H9 (cell line): ENCODE data around the gene WFDC12. TPM values are rescaled to one million over a fixed set of nuclear protein-coding genes. Genes with fewer than 3 reads are reported as not detected.

Source experiments
- DNase-seq: peaks from one replicate; pipeline ENCODE4 v3.0.0-alpha.2; 2017
- H2AFZ ChIP-seq: one replicate; pipeline ENCODE4 v1.6.1; 2013; ENCODE audit warnings: mild to moderate bottlenecking, low read length, control low read depth, moderate library complexity
- H2AK5ac ChIP-seq: 2 replicates; pipeline ENCODE4 v1.6.1; 2013; ENCODE audit warnings: low read length, control low read depth, mixed read lengths; ENCODE audit not compliant: insufficient read length
- H2BK120ac ChIP-seq: one replicate; pipeline ENCODE4 v1.6.1; 2013; ENCODE audit warnings: low read depth, mild to moderate bottlenecking, low read length, control low read depth, inconsistent platforms; ENCODE audit not compliant: poor library complexity, severe bottlenecking
- H2BK12ac ChIP-seq: 2 replicates; pipeline ENCODE4 v1.6.1; 2013; ENCODE audit warnings: low read length, control low read depth, mixed read lengths, low read depth; ENCODE audit not compliant: insufficient read length
- H2BK15ac ChIP-seq: 2 replicates; pipeline ENCODE4 v1.6.1; 2013; ENCODE audit warnings: low read depth, low read length, control low read depth
- H2BK20ac ChIP-seq: one replicate; pipeline ENCODE4 v1.6.1; 2013; ENCODE audit warnings: low read depth, mild to moderate bottlenecking, low read length, control low read depth, inconsistent platforms; ENCODE audit not compliant: poor library complexity, severe bottlenecking
- H2BK5ac ChIP-seq: 2 replicates; pipeline ENCODE4 v1.6.1; 2013; ENCODE audit warnings: low read length, control low read depth, mixed read lengths; ENCODE audit not compliant: insufficient read length
- H3K14ac ChIP-seq: 2 replicates; pipeline ENCODE4 v1.6.1; 2013; ENCODE audit warnings: low read length, control low read depth; ENCODE audit not compliant: insufficient read depth
- H3K18ac ChIP-seq: 2 replicates; pipeline ENCODE4 v1.6.1; 2013; ENCODE audit warnings: low read depth, mild to moderate bottlenecking, mixed read lengths, low read length, control low read depth; ENCODE audit not compliant: insufficient read length
- H3K23ac ChIP-seq: 2 replicates; pipeline ENCODE4 v1.6.1; 2013; ENCODE audit warnings: low read length, control low read depth, mixed read lengths, low read depth; ENCODE audit not compliant: insufficient read length
- H3K23me2 ChIP-seq: 2 replicates; pipeline ENCODE4 v1.6.1; 2013; ENCODE audit warnings: low read depth, mild to moderate bottlenecking, mixed read lengths, low read length, control low read depth; ENCODE audit not compliant: insufficient read length, poor library complexity, severe bottlenecking
- H3K27ac ChIP-seq: 2 replicates; pipeline ENCODE4 v1.5.1; 2013; ENCODE audit warnings: low read length, control low read depth, mixed read lengths, low read depth; ENCODE audit not compliant: insufficient read length
- H3K27me3 ChIP-seq: 2 replicates; pipeline ENCODE4 v1.6.1; 2013; ENCODE audit warnings: low read length, control low read depth, inconsistent platforms; ENCODE audit not compliant: insufficient read depth
- H3K4ac ChIP-seq: 2 replicates; pipeline ENCODE4 v1.6.1; 2013; ENCODE audit warnings: low read depth, mild to moderate bottlenecking, control low read depth, inconsistent platforms, low read length, moderate library complexity
- H3K4me1 ChIP-seq: 2 replicates; pipeline ENCODE4 v1.6.1; 2013; ENCODE audit warnings: low read length, control low read depth, inconsistent platforms; ENCODE audit not compliant: insufficient read depth
- H3K4me2 ChIP-seq: 2 replicates; pipeline ENCODE4 v1.6.1; 2013; ENCODE audit warnings: low read length, control low read depth, mixed read lengths; ENCODE audit not compliant: insufficient read length, insufficient read depth
- H3K56ac ChIP-seq: 2 replicates; pipeline ENCODE4 v1.6.1; 2013; ENCODE audit warnings: low read depth, mild to moderate bottlenecking, mixed read lengths, low read length, control low read depth; ENCODE audit not compliant: insufficient read length
- H3K79me1 ChIP-seq: 2 replicates; pipeline ENCODE4 v1.6.1; 2013; ENCODE audit warnings: low read depth, mild to moderate bottlenecking, moderate library complexity, low read length, control low read depth, inconsistent platforms; ENCODE audit not compliant: insufficient read depth, poor library complexity, severe bottlenecking
- H3K79me2 ChIP-seq: 2 replicates; pipeline ENCODE4 v1.6.1; 2013; ENCODE audit warnings: low read length, control low read depth, inconsistent platforms; ENCODE audit not compliant: insufficient read depth
- H3K9ac ChIP-seq: 2 replicates; pipeline ENCODE4 v1.6.1; 2013; ENCODE audit warnings: low read length, control low read depth, mixed read lengths; ENCODE audit not compliant: insufficient read length; ENCODE audit errors: extremely low read depth
- H3K9me3 ChIP-seq: one replicate; pipeline ENCODE4 v1.6.1; 2013; ENCODE audit warnings: low read depth, low read length, inconsistent platforms; ENCODE audit not compliant: control insufficient read depth
- H3T11ph ChIP-seq: one replicate; pipeline ENCODE4 v1.6.1; 2013; ENCODE audit warnings: mild to moderate bottlenecking, low read length, control low read depth, inconsistent platforms
- H4K20me1 ChIP-seq: one replicate; pipeline ENCODE4 v1.6.1; 2013; ENCODE audit not compliant: control insufficient read depth, insufficient read length, insufficient read depth
- H4K5ac ChIP-seq: 2 replicates; pipeline ENCODE4 v1.6.1; 2013; ENCODE audit warnings: low read depth, mild to moderate bottlenecking, mixed read lengths, low read length, control low read depth; ENCODE audit not compliant: insufficient read length
- H4K8ac ChIP-seq: replicated peaks from 2 replicates; pipeline ENCODE4 v1.6.1; 2013; ENCODE audit warnings: low read length, control low read depth, mixed read lengths, low read depth; ENCODE audit not compliant: insufficient read length
- H4K91ac ChIP-seq: 2 replicates; pipeline ENCODE4 v1.6.1; 2013; ENCODE audit warnings: low read depth, mild to moderate bottlenecking, moderate library complexity, mixed read lengths, low read length, control low read depth; ENCODE audit not compliant: insufficient read length
- H3K27ac Mint-ChIP-seq, 3 experiments: 2 replicates in 2 of 3; 3 replicates in 1 of 3; pipeline ENCODE4 v1.8.0; 2020 to 2021; ENCODE audit warnings: mixed read lengths in 3 of 3, mild to moderate bottlenecking in 1 of 3, moderate library complexity in 1 of 3
- H3K27me3 Mint-ChIP-seq: 2 replicates; pipeline ENCODE4 v1.8.0; 2021; ENCODE audit warnings: low read depth, mild to moderate bottlenecking, moderate library complexity, mixed read lengths
- H3K36me3 Mint-ChIP-seq, 3 experiments: 2 replicates in 2 of 3; 3 replicates in 1 of 3; pipeline ENCODE4 v1.8.0; 2020 to 2021; ENCODE audit warnings: low read depth in 3 of 3, mixed read lengths in 3 of 3; ENCODE audit not compliant: insufficient read depth in 1 of 3
- H3K4me1 Mint-ChIP-seq, 2 experiments: 2 replicates each; pipeline ENCODE4 v1.8.0; 2020; ENCODE audit warnings: mixed read lengths in 2 of 2
- H3K4me3 Mint-ChIP-seq, 2 experiments: 2 replicates in 1 of 2; 3 replicates in 1 of 2; pipeline ENCODE4 v1.8.0; 2020 to 2021; ENCODE audit warnings: mild to moderate bottlenecking in 2 of 2, mixed read lengths in 2 of 2, moderate library complexity in 1 of 2
- H3K9me3 Mint-ChIP-seq, 2 experiments: 2 replicates in 1 of 2; 3 replicates in 1 of 2; pipeline ENCODE4 v1.8.0; 2020; ENCODE audit warnings: mild to moderate bottlenecking in 2 of 2, mixed read lengths in 2 of 2, moderate library complexity in 1 of 2
- CTCF ChIP-seq: fragments of 200-600 bp; sonication (generic); conservative IDR thresholded peaks from 3 replicates; pipeline ENCODE4 v1.8.0; 2021; ENCODE audit warnings: antibody characterized with exemption, mild to moderate bottlenecking
- WGBS: extraction: QIAGEN DNeasy Blood & Tissue Kit; methylation state at CpG from one replicate; pipeline ENCODE4 v1.1.7; 2013; ENCODE audit warnings: missing lambda C conversion rate, low lambda C conversion rate, mixed read lengths; ENCODE audit not compliant: insufficient read length; ENCODE audit errors: extremely low coverage; 5-methylcytosine and 5-hydroxymethylcytosine counted together
- total RNA-seq: library from RNA; stranded (reverse); gene quantifications from 2 replicates; pipeline ENCODE4 v1.2.1, GENCODE V29; 2021

Gene WFDC12
- total RNA-seq, 1 experiment from 2014 or later: not detected

- H4K5ac ChIP-seq: no peak overlapping the region
- no peaks in the 10 kb centered on the region for H3K4me1 ChIP-seq
- no peak overlapping the region for H3K4ac ChIP-seq
- H3K79me1 ChIP-seq: no peaks in the 10 kb centered on the region
- Mint-ChIP-seq H3K4me1 (peaks cover 7 to 9% of the 10 kb centered on the region in 2 experiments), H3K27ac (no peak overlapping the region), H3K4me3 (no peak overlapping the region), H3K9me3 (0 out of 5 replicates have a peak, but pooled peaks cover 0 to 2% of the 10 kb centered on the region in 2 experiments), H3K36me3 (peaks cover 4 to 13% (median 9%) of the 10 kb centered on the region in 3 experiments; a peak in 5 of 7 replicates), H3K27me3 (no peaks in the 10 kb centered on the region)
- no peak overlapping the region for H2BK120ac ChIP-seq
- no peak for TF ChIP-seq CTCF
- no peak overlapping the region for H2BK5ac ChIP-seq
- H2BK20ac ChIP-seq: no peak overlapping the region
- WGBS: no CpG with 5 or more reads among the region's 3 CpGs
- H4K8ac ChIP-seq: no peak overlapping the region
- H3K27me3 ChIP-seq: no peaks in the 10 kb centered on the region
- H4K20me1 ChIP-seq: no peaks in the 10 kb centered on the region
- H3K27ac ChIP-seq: no peak overlapping the region
- no peak overlapping the region for H3T11ph ChIP-seq
- no peak overlapping the region for H3K18ac ChIP-seq
- no peak overlapping the region for H2BK12ac ChIP-seq
- H2AFZ ChIP-seq: no peak overlapping the region
- no peak for DNase-seq
- peaks cover 5% of the 10 kb centered on the region for H3K9me3 ChIP-seq
- no peaks in the 10 kb centered on the region; the same call in 1 of the 2 replicates for H3K79me2 ChIP-seq
- H2AK5ac ChIP-seq: no peak overlapping the region
- no peak overlapping the region for H3K56ac ChIP-seq
- no peak overlapping the region for H2BK15ac ChIP-seq
- H3K23me2 ChIP-seq: no peaks in the 10 kb centered on the region
- no peak overlapping the region for H3K9ac ChIP-seq
- H4K91ac ChIP-seq: no peak overlapping the region
- H3K4me2 ChIP-seq: no peak overlapping the region
- no peak overlapping the region for H3K14ac ChIP-seq
- no peak overlapping the region for H3K23ac ChIP-seq
Observed at GRCh38 chr20:45087097-45087790, 37.0 kb downstream of the WFDC12 start.
